ENCODE data around the gene FILIP1.

FILIP1 gene

DNA sequence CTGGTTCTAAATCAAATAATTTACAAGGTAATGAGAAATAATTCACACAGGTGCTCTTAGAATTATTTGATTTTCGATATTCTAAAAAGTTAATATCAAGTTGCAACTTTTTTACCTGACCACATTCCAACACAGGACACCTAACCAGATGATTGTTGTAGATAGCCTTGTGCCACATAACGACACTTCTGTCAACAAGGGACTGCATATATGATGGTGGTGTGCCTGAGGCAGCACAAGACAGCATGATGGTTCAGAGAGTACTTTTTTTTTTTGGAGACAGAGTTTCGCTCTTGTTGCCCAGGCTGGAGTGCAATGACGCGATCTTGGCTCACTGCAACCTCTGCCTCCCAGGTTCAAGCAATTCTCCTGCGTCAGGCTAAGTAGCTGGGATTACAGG is 142.8 kb downstream of the FILIP1 start:
- H3K36me3 ChIP-seq (ENCODE audit: control insufficient read depth, insufficient read depth, low read length): no peaks in the 10 kb centered on the region
- no peaks in the 10 kb centered on the region for H3K27me3 ChIP-seq (ENCODE audit: control insufficient read depth, insufficient read depth, low read length)
- no peak overlapping the region for H3K27ac ChIP-seq (ENCODE audit: low read depth, low read length)
- H3K4me3 ChIP-seq (ENCODE audit: low read depth, low read length): no peak overlapping the region
- H3K9ac ChIP-seq (ENCODE audit: low read length): no peak overlapping the region
- H3K4me1 ChIP-seq (ENCODE audit: control insufficient read depth, insufficient read depth, low read length): peaks cover 29% of the 10 kb centered on the region
- no peaks in the 10 kb centered on the region for H3K9me3 ChIP-seq (ENCODE audit: control insufficient read depth, insufficient read depth, low read depth, low read length)

DNA sequence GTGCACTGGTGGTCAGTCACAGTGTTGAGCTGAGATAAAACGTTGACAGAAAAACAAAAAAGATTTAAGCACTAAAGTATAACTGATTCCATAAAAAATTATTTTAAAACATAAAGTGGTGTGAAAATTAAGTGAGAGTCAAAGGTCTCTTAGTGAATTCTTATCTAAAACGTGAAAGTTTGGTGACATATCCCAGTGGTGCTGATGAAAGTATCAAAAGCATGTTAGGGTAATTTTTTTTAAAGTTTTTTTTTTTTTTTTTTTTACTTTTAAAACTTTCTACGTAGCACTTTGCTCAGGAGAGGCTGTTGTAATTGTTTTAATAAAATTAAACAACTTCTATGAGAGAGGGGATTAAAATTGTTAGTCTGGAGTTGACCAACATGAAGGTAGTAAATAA is 143.4 kb downstream of the FILIP1 start:
- Histone ChIP-seq H3K9me3 (ENCODE audit: control insufficient read depth, insufficient read depth, low read depth, low read length) (no peaks in the 10 kb centered on the region), H3K27me3 (ENCODE audit: control insufficient read depth, insufficient read depth, low read length) (no peaks in the 10 kb centered on the region), H3K4me1 (ENCODE audit: control insufficient read depth, insufficient read depth, low read length) (peaks cover 35% of the 10 kb centered on the region), H3K9ac (ENCODE audit: low read length) (peak overlapping the region; percentile 69), H3K36me3 (ENCODE audit: control insufficient read depth, insufficient read depth, low read length) (no peaks in the 10 kb centered on the region), H3K27ac (ENCODE audit: low read depth, low read length) (peak overlapping the region; percentile 1; the same call in 1 of the 2 replicates), H3K4me3 (ENCODE audit: low read depth, low read length) (peak overlapping the region; percentile 68)

- Histone ChIP-seq H3K36me3 (ENCODE audit: control insufficient read depth, insufficient read depth, low read length) (no peaks in the 10 kb centered on the region), H3K9me3 (ENCODE audit: control insufficient read depth, insufficient read depth, low read depth, low read length) (no peaks in the 10 kb centered on the region), H3K27ac (ENCODE audit: low read depth, low read length) (peak overlapping the region; percentile 1; the same call in 1 of the 2 replicates), H3K27me3 (ENCODE audit: control insufficient read depth, insufficient read depth, low read length) (no peaks in the 10 kb centered on the region), H3K4me1 (ENCODE audit: control insufficient read depth, insufficient read depth, low read length) (peaks cover 36% of the 10 kb centered on the region), H3K9ac (ENCODE audit: low read length) (peak overlapping the region; percentile 69), H3K4me3 (ENCODE audit: low read depth, low read length) (peak overlapping the region; percentile 68)
Observed at GRCh38 chr6:75349262-75349984, 144.2 kb downstream of the FILIP1 start.

GRCh38 chr6:75348882-75349261 is 144.7 kb downstream of the FILIP1 start:
- Histone ChIP-seq H3K4me3 (ENCODE audit: low read depth, low read length) (peak overlapping the region; percentile 68), H3K9ac (ENCODE audit: low read length) (no peak overlapping the region), H3K36me3 (ENCODE audit: control insufficient read depth, insufficient read depth, low read length) (no peaks in the 10 kb centered on the region), H3K27ac (ENCODE audit: low read depth, low read length) (no peak overlapping the region), H3K4me1 (ENCODE audit: control insufficient read depth, insufficient read depth, low read length) (peaks cover 36% of the 10 kb centered on the region), H3K27me3 (ENCODE audit: control insufficient read depth, insufficient read depth, low read length) (no peaks in the 10 kb centered on the region), H3K9me3 (ENCODE audit: control insufficient read depth, insufficient read depth, low read depth, low read length) (no peaks in the 10 kb centered on the region)

GRCh38 chr6:75347898-75348610 is 145.5 kb downstream of the FILIP1 start:
- Histone ChIP-seq H3K36me3 (ENCODE audit: control insufficient read depth, insufficient read depth, low read length) (no peaks in the 10 kb centered on the region), H3K4me1 (ENCODE audit: control insufficient read depth, insufficient read depth, low read length) (peaks cover 36% of the 10 kb centered on the region), H3K4me3 (ENCODE audit: low read depth, low read length) (no peak overlapping the region), H3K9ac (ENCODE audit: low read length) (no peak overlapping the region), H3K27me3 (ENCODE audit: control insufficient read depth, insufficient read depth, low read length) (no peaks in the 10 kb centered on the region), H3K27ac (ENCODE audit: low read depth, low read length) (no peak overlapping the region), H3K9me3 (ENCODE audit: control insufficient read depth, insufficient read depth, low read depth, low read length) (no peaks in the 10 kb centered on the region)

DNA sequence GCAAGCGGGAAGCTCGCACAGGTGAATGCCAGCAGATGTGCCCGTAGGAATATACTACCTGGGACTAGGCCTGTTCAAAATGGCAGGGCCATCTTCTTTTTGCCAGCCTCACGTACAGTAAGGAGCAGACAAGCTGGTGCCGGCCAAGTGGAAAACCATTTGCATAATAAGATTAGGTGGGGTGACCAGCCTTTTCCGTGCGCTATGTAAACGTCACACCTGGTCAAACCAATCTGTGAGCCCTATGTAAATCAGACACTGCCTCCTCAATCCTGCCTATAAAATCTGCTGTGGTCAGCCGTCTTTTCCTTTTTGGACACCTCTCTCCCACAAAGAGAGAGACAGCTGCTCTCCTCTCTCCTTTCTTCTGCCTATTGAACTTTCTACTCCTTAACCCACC is 148.2 kb downstream of the FILIP1 start:
- H3K9ac ChIP-seq (ENCODE audit: low read length): no peak overlapping the region
- no peak overlapping the region for H3K4me3 ChIP-seq (ENCODE audit: low read depth, low read length)
- H3K36me3 ChIP-seq (ENCODE audit: control insufficient read depth, insufficient read depth, low read length): no peaks in the 10 kb centered on the region
- H3K27ac ChIP-seq (ENCODE audit: low read depth, low read length): no peak overlapping the region
- H3K27me3 ChIP-seq (ENCODE audit: control insufficient read depth, insufficient read depth, low read length): no peaks in the 10 kb centered on the region
- H3K4me1 ChIP-seq (ENCODE audit: control insufficient read depth, insufficient read depth, low read length): peaks cover 32% of the 10 kb centered on the region
- H3K9me3 ChIP-seq (ENCODE audit: control insufficient read depth, insufficient read depth, low read depth, low read length): no peaks in the 10 kb centered on the region

GRCh38 chr6:75344455-75344854 is 149.1 kb downstream of the FILIP1 start:
- Histone ChIP-seq H3K4me1 (ENCODE audit: control insufficient read depth, insufficient read depth, low read length) (peaks cover 26% of the 10 kb centered on the region), H3K27me3 (ENCODE audit: control insufficient read depth, insufficient read depth, low read length) (no peaks in the 10 kb centered on the region), H3K36me3 (ENCODE audit: control insufficient read depth, insufficient read depth, low read length) (no peaks in the 10 kb centered on the region), H3K4me3 (ENCODE audit: low read depth, low read length) (no peak overlapping the region), H3K9ac (ENCODE audit: low read length) (no peak overlapping the region), H3K9me3 (ENCODE audit: control insufficient read depth, insufficient read depth, low read depth, low read length) (no peaks in the 10 kb centered on the region), H3K27ac (ENCODE audit: low read depth, low read length) (no peak overlapping the region)

DNA sequence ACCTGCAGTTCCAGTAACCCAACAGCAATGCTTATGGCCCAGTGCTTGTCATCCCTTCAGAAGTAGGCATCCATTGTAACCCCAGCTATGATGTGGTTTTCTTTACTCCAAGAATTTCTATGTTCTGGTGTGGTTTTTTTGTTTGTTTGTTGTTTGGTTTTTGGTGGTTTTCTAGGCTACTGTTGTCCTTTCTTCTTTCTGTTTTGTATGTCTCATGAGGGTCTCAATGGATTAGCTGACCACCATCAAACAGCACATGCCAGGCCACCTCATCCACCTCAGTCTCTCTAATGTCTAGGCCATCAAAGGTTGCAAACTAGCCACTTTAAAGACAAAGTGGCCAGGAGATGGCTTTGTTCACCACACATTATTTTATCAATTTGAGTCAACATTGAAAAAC is 149.6 kb downstream of the FILIP1 start:
- Histone ChIP-seq H3K27ac (ENCODE audit: low read depth, low read length) (no peak overlapping the region), H3K9me3 (ENCODE audit: control insufficient read depth, insufficient read depth, low read depth, low read length) (no peaks in the 10 kb centered on the region), H3K27me3 (ENCODE audit: control insufficient read depth, insufficient read depth, low read length) (no peaks in the 10 kb centered on the region), H3K4me3 (ENCODE audit: low read depth, low read length) (no peak overlapping the region), H3K4me1 (ENCODE audit: control insufficient read depth, insufficient read depth, low read length) (peaks cover 22% of the 10 kb centered on the region), H3K9ac (ENCODE audit: low read length) (no peak overlapping the region), H3K36me3 (ENCODE audit: control insufficient read depth, insufficient read depth, low read length) (no peaks in the 10 kb centered on the region)

- no peak overlapping the region for H3K9ac ChIP-seq (ENCODE audit: low read length)
- no peak overlapping the region for H3K4me3 ChIP-seq (ENCODE audit: low read depth, low read length)
- no peaks in the 10 kb centered on the region for H3K9me3 ChIP-seq (ENCODE audit: control insufficient read depth, insufficient read depth, low read depth, low read length)
- H3K4me1 ChIP-seq (ENCODE audit: control insufficient read depth, insufficient read depth, low read length): peaks cover 30% of the 10 kb centered on the region
- no peaks in the 10 kb centered on the region for H3K36me3 ChIP-seq (ENCODE audit: control insufficient read depth, insufficient read depth, low read length)
- H3K27ac ChIP-seq (ENCODE audit: low read depth, low read length): no peak overlapping the region
- H3K27me3 ChIP-seq (ENCODE audit: control insufficient read depth, insufficient read depth, low read length): no peaks in the 10 kb centered on the region
Observed at GRCh38 chr6:75337835-75338580, 155.6 kb downstream of the FILIP1 start.

- Histone ChIP-seq H3K9me3 (ENCODE audit: control insufficient read depth, insufficient read depth, low read depth, low read length) (no peaks in the 10 kb centered on the region), H3K4me3 (ENCODE audit: low read depth, low read length) (peak overlapping the region; percentile 47), H3K36me3 (ENCODE audit: control insufficient read depth, insufficient read depth, low read length) (no peaks in the 10 kb centered on the region), H3K27ac (ENCODE audit: low read depth, low read length) (peak overlapping the region; percentile 85), H3K4me1 (ENCODE audit: control insufficient read depth, insufficient read depth, low read length) (peaks cover 48% of the 10 kb centered on the region), H3K27me3 (ENCODE audit: control insufficient read depth, insufficient read depth, low read length) (no peaks in the 10 kb centered on the region), H3K9ac (ENCODE audit: low read length) (peak overlapping the region; percentile 55)
Observed at GRCh38 chr6:75334266-75335040, 159.1 kb downstream of the FILIP1 start.
